GM18505 (cell line): ENCODE results near the gene MGARP.
A peak's percentile ranks its signal among the peaks of the same experiment; 100 is the strongest.

Source experiments
- ATAC-seq: cut with Tn5 transposase; IDR thresholded peaks from one replicate; pipeline ENCODE4 v1.9.1; 2021; ENCODE audit not compliant: unreplicated experiment
- POLR2A ChIP-seq: IDR thresholded peaks from 4 replicates; pipeline ENCODE4 v1.6.1; 2011; ENCODE audit warnings: borderline replicate concordance; ENCODE audit not compliant: insufficient read depth, insufficient read length; ENCODE audit errors: extremely low read depth

The MGARP gene

DNA sequence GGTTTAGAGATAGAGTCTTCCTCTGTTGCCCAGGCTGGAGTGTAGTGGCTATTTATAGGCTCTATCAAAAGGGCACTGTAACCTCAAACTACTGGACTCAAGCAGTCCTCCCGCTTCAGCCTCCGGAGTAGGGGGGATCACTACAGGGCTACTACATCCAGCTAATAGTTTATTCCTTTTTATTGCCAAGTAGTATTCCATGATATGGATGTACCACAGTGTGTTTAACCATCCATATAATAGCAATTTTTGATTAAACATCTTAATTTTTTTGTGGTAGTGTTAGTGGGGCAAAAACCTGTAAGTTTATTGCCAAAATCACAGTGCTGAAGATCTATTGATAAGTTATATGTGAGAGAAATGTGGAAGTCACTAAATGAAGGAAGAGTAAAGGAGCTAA lies 24.9 kb upstream of the MGARP start:
- no peak for TF ChIP-seq POLR2A
- no peak for ATAC-seq

DNA sequence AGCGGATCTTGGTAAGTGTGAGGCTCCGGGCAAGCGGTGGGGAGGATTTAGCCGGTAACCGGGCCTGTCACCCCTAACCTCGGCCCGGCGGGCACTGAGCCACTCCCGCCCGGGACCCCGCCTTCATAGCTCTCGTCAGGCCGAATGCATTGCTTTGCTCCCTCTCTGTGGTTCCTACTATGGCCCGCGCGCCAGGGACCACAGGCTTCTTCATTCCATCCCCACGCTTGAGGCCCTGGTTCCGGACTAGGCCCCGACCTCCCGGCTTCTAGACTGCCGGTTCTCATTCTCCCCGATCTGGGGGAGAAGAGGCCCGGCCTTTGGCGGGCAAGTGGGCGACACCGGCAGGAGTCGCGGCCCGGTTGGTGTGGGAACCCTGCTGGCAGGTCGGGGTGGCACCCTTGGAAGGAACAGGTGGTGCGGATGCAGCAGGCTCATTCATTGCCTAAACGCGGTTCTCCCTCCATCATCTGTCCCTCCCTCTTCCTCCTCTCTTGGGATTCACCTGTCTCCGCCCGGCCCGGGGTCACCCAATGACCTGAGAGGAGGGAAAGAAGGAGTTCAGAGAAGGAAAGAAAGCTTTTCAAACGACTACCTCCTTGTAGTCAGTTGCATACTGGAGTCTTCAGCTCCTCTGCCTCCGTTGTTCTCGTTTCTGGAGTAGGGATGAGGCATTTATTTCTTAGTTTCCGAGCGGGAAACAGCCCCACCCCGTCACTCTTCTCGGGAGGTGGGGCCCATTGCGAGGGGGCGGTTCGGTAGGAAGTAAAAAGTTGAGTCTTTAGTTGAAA lies 22.0 kb upstream of the MGARP start, which contains the start of gene NDUFC1:
TSS of gene NDUFC1 (minus strand) at position 657 of the 791 bp plus-strand sequence. CDS start 6,679 bp downstream, outside the sequence.
- peak; percentile 31 for ATAC-seq
- no peak for TF ChIP-seq POLR2A

DNA sequence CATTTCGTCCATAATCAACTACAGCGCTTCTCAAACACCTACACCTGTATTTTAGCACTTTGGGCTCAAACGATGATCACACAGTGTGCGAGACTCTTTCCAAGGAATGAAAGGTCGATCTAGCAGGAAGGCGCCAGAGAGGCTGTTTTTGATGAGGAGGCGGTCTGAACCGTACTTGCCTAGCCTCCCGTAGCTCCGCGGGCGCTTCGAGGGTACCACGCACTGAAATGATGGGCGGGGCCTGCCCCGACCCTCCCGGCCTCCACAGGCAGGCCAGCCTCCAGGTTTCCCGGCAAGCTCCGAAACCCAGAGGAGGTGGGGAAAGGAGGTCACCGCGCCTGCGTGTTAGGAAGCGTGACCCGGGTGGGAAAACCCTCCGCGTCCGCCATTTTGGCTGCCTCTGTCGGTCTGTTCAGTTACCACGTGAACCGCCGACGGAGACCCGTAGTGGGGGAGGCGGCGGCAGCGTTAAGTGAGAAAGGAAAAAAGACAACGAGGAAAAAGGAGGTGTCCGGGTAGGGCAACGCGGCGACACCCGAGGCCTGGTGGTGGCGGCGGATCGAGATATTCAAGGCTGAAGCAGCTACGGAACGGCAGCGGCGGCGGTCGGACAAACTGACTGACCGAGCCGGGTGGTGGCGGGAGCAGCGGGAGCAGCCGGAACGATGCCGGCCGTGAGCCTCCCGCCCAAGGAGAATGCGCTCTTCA lies 21.2 kb upstream of the MGARP start, which contains the start of gene NAA15:
TSS of gene NAA15 (plus strand) at position 393 of the 708 bp plus-strand sequence. CDS start at position 666, 273 bp downstream.
- TF ChIP-seq POLR2A: peak; percentile 66
- ATAC-seq: peak; percentile 84

DNA sequence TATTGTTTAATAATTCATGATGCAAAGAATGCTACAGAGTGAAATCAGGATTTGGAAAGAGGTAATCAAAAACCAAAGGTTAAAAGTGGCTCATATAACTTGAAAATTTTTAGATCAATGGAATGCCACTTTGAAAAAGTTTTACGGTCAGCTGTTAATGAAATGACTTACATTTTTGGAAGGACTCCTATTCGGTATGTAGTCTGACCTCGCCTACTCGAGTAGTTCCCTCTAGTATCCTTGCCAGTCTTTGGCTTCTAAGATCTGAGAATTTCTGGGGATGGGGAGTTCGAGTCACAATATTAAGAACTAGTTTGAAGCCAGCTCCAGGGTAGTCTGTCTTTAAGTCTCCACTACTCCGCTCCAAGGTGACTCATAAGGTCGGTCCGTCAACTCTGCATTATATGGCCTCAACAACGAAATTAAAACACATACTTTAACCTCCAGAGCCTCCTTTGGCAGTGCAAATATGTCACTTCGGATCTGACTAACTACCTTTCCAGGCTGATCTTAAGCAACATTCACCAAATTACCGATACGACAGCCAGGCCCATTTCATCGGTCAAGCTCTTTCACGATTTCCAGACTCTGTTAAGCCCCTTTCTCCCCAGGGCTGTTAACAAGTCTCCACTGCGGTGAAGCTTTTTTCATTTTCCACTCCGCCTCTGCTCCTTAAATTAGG lies 20.5 kb upstream of the MGARP start:
- no peak for TF ChIP-seq POLR2A
- ATAC-seq: peak; percentile 6

DNA sequence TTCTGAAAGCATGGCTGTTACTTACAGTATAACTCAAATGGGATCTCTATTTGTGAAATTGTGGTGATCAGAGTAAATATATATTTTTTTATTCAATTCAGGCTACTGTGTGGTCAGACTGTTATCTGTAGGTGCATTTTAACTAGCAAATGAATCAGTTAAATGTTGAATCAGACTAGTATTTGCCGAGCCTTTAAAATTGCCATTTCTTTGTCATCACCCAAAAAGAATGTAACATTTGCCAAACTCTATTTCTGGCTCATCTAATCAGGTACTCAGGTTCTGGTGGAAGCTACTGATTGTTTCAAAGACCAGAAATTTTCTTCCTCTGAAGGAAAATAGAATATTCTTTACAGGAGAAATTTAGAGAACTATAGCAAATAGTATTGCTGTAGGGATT lies 19.5 kb upstream of the MGARP start:
- TF ChIP-seq POLR2A: no peak
- no peak for ATAC-seq

DNA sequence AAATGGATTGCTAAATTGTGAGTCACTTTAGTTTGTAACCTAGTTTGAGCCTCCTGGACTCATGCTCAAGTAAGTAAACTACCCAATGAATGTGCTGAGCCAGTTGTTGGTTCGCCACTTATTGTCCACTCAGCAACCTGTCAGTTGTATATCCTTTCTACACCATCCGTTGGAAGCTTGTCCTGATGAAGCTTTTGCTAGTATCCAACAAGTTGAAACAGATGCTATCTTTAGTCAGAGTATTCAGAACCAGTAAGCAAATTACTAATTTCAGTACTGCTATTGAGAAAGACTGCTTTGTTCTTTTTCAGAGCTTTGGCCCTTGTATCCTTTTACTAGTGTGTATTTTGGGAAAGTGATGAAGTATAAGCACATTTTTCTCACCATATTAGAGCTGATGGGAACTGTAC lies 17.0 kb upstream of the MGARP start:
- TF ChIP-seq POLR2A: no peak
- ATAC-seq: no peak

DNA sequence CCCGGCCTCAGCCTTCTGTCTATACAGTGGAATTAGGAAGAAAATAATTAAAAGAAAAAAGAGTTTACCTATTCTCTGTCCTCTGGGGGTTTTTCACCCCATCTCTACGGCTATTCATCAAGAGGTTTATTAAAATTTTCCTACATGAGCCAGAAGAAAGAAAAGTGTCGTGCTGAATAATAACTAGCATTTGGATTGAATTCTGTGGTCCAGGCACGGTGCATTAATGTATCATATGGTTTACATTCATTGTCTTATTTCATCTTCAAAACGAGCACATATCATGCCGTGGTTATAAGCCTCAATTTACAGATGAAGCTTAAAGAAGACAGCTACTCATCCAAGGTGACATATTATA lies 15.9 kb upstream of the MGARP start:
- no peak for ATAC-seq
- TF ChIP-seq POLR2A: no peak

DNA sequence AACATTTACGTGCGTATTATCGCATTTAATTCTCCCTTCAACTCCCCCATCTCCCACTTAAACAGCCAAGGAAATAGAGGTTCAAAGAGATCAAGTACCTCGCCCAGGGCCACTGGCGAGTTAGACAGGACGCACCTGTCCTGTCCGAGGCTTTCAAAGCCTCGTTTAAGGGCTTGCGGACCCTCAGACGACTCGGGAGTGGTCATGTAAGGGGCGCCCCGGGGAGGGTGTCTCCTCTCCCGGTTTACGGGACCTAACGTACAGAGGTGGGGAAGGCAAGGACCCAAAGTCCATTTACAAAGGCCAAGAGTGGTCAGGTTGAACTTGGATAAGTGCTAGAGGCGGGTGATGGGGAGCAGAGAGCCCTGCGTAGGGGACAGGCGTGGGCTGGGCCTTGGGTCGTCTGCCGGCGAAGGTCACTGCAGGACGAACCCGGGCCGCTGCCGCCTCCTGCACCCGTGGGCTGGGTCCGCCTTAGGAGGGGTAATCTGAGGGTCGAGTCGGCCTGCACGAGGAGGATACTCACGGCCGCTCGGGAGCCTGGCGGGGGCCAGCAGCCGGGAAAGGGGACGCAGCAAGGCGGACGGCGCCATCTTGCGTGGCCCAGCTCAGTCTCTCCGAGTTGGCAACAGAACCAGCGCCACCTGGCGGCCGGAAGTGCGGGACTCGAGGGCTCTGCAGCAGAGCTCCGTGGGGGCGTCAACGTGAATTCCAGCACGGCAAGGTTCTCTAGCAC lies 15.3 kb upstream of the MGARP start:
- TF ChIP-seq POLR2A: peak; percentile 80
- peak; percentile 91 for ATAC-seq

DNA sequence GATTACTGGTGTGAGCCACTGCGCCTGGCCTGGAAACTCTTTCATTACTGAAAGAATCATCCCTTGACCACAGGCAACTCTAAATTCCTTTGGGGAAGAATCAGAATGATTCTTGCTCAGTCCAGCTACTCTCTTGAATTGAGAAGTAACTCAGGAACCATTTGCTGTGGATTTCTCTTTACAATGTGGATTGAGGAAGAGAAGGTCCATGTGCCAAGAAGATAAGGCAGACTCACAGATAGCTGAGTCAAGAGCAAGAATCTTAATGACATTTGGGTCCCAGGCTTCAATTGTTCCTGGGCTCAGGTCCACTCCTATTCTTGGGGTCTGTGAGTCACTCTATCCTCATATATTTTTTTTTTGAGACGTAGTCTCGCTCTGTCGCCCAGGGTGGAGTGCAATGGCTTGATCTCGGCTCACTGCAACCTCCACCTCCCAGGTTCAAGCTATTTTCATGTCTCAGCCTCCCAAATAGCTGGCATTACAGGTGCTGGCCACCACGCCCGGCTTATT lies 6.2 kb upstream of the MGARP start:
- no peak for TF ChIP-seq POLR2A
- no peak for ATAC-seq

DNA sequence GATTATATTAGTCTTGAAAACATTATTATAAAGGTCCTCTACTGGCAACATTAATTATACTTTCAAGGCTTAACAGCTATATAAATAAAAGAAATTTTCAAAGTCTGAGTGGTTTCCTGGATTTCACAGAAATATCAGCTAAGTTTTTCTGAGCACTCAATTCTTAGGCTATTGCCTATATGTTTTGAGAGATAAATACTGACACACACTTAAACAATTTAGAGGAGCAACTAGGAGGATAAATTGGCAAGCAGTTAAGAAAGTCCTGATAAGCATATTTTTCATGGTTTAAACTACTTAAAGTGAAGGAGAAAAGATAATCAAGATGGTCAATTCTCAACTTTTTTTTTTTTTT lies 2.7 kb upstream of the MGARP start:
- no peak for ATAC-seq

DNA sequence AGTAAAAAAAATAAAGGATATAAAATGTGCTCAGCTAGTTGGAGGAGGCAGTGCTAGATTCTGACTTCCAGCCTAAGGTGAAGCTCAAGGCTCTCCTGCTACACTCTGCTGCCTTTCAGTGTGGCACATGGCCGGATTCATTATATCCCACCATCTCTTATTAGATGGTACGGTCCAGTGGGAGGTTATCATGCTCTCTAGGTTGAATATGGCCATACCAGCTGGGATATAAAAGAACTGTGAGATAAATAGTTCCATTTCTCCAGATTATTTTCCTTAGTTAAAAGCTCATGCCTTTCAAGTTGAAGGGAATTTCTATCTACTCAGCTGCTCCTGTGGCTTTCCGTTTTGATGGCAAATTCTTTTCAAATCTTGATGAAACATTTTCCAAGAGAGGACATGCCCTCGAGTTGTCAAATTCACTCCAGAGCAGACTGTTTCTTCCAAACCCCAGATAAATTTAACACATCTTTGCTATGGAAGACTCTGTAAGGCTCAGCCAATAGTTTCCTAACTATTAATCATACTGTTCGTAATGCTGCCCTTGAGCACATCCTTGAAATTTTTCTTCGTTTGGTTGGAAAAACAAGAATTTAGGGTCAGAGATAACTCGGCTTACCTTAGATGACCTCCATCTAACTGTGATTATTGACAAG lies 2.2 kb upstream of the MGARP start:
- TF ChIP-seq POLR2A: no peak
- ATAC-seq: no peak

More for the DNA sequence above, 2.7 kb upstream of the MGARP start:
- no peak for TF ChIP-seq POLR2A
